Measurements from ENCODE around the gene PRKCA. TPM values are rescaled to one million over a fixed set of nuclear protein-coding genes. Genes with fewer than 3 reads are reported as not detected.
A peak's percentile ranks its signal among the peaks of the same experiment; 100 is the strongest.

Gene PRKCA
- total and polyA plus RNA-seq, 2 of the 13 experiments (the other 11 are each of a cell fraction or from before 2014, with no cell fraction given), result 18.5 to 21.5 TPM

GRCh38 chr17:66450008-66450851 lies 147.8 kb downstream of the PRKCA start (continued):
- TF ChIP-seq ATF4 (CRISPR knock-in tag; IDR thresholded peaks at IDR 0.05) (no peak), ZNF570 (CRISPR knock-in tag; IDR thresholded peaks at IDR 0.05; ENCODE audit: borderline replicate concordance) (no peak), ZNF20 (CRISPR knock-in tag; IDR thresholded peaks at IDR 0.05) (no peak), GPN1 (CRISPR knock-in tag; IDR thresholded peaks at IDR 0.05; ENCODE audit: borderline replicate concordance) (no peak), ZFP62 (CRISPR knock-in tag; IDR thresholded peaks at IDR 0.05) (no peak), ZNF121 (CRISPR knock-in tag; IDR thresholded peaks at IDR 0.05) (0 out of 2 replicates have a peak, but pooled peaks have one; percentile 20), RBFOX2 (IDR thresholded peaks at IDR 0.05; ENCODE audit: low read depth, low read length) (no peak), GTF2F1 (IDR thresholded peaks at IDR 0.05; ENCODE audit: low read length) (no peak), FOXJ3 (CRISPR knock-in tag; IDR thresholded peaks at IDR 0.05; ENCODE audit: borderline replicate concordance) (no peak), FOXP4 (CRISPR knock-in tag; IDR thresholded peaks at IDR 0.05) (peak; percentile 17; the same call in 1 of the 2 replicates), GTF3A (CRISPR knock-in tag; conservative IDR thresholded peaks at IDR 0.05) (no peak), HNF4A (CRISPR knock-in tag; IDR thresholded peaks at IDR 0.05) (peak; percentile 31; the same call in 1 of the 2 replicates), ZNF775 (CRISPR knock-in tag; IDR thresholded peaks at IDR 0.05; ENCODE audit: borderline replicate concordance) (no peak), TGIF2 (CRISPR knock-in tag; IDR thresholded peaks at IDR 0.05) (no peak), ZNF280B (CRISPR knock-in tag; IDR thresholded peaks at IDR 0.05; ENCODE audit: borderline replicate concordance) (no peak), SRY (CRISPR knock-in tag; IDR thresholded peaks at IDR 0.05) (no peak), ZNF777 (CRISPR knock-in tag; IDR thresholded peaks at IDR 0.05) (no peak), IKZF5 (CRISPR knock-in tag; IDR thresholded peaks at IDR 0.05) (no peak), JUN (CRISPR knock-in tag; IDR thresholded peaks at IDR 0.05) (no peak), NR2F6 (IDR thresholded peaks at IDR 0.05) (peak; percentile 20; the same call in 1 of the 2 replicates), NR2F6 (CRISPR knock-in tag; IDR thresholded peaks at IDR 0.05) (0 out of 2 replicates have a peak, but pooled peaks have one; percentile 54), ZNF496 (CRISPR knock-in tag; IDR thresholded peaks at IDR 0.05; ENCODE audit: insufficient replicate concordance) (no peak), SAP130 (CRISPR knock-in tag; IDR thresholded peaks at IDR 0.05; ENCODE audit: low read depth) (peak; percentile 17; the same call in 1 of the 2 replicates), ZNF879 (CRISPR knock-in tag; IDR thresholded peaks at IDR 0.05) (no peak), ZNF883 (CRISPR knock-in tag; IDR thresholded peaks at IDR 0.05; ENCODE audit: not compliant biosample characterization) (peak; percentile 27), HNRNPH1 (optimal IDR thresholded peaks at IDR 0.05; ENCODE audit: low read depth, low read length) (no peak)

Measured in HepG2 (cell line).